Measurements from ENCODE around the gene KAT2B. TPM values are rescaled to one million over a fixed set of nuclear protein-coding genes. Genes with fewer than 3 reads are reported as not detected.

Gene KAT2B
- total RNA-seq, 1 experiment from 2014 or later, result 4.6 TPM

GRCh38 chr3:20110826-20111225 is 70.6 kb downstream of the KAT2B start:
- ChIA-PET POLR2A (ENCODE audit: low non-redundant PET) (no interaction called here), CTCF (no interaction called here)
- H3K4me3 ChIP-seq (ENCODE audit: low read depth, low read length, poor library complexity, severe bottlenecking), result no peak overlapping the region
- no peak overlapping the region for H3K27ac ChIP-seq (ENCODE audit: low read depth, low read length, poor library complexity, severe bottlenecking)
- intact Hi-C loops (cut with micrococcal nuclease; ENCODE audit: unreplicated experiment), result no loop called here
- H3K36me3 ChIP-seq (ENCODE audit: insufficient read depth, low read length, poor library complexity, severe bottlenecking), result no peaks in the 10 kb centered on the region
- DNase-seq (ENCODE audit: low spot score), result no peak
- TF ChIP-seq EZH2 (IDR thresholded peaks at IDR 0.05; ENCODE audit: borderline replicate concordance, low read depth, low read length, poor library complexity, severe bottlenecking), result no peak
- TF ChIP-seq, protein P1, sequence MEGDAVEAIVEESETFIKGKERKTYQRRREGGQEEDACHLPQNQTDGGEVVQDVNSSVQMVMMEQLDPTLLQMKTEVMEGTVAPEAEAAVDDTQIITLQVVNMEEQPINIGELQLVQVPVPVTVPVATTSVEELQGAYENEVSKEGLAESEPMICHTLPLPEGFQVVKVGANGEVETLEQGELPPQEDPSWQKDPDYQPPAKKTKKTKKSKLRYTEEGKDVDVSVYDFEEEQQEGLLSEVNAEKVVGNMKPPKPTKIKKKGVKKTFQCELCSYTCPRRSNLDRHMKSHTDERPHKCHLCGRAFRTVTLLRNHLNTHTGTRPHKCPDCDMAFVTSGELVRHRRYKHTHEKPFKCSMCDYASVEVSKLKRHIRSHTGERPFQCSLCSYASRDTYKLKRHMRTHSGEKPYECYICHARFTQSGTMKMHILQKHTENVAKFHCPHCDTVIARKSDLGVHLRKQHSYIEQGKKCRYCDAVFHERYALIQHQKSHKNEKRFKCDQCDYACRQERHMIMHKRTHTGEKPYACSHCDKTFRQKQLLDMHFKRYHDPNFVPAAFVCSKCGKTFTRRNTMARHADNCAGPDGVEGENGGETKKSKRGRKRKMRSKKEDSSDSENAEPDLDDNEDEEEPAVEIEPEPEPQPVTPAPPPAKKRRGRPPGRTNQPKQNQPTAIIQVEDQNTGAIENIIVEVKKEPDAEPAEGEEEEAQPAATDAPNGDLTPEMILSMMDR (conservative IDR thresholded peaks at IDR 0.05; ENCODE audit: low read depth, low read length), result no peak
- no peaks in the 10 kb centered on the region for H3K27me3 ChIP-seq (replicated peaks; ENCODE audit: insufficient read depth, low read depth, low read length, poor library complexity)
- no TSS peak for BruUV-seq (replicated peaks)
- H3K9me3 ChIP-seq (ENCODE audit: low read depth, low read length, poor library complexity, severe bottlenecking), result no peaks in the 10 kb centered on the region
- H3K4me1 ChIP-seq (ENCODE audit: insufficient read depth, low read length, poor library complexity, severe bottlenecking), result no peaks in the 10 kb centered on the region

GRCh38 chr3:20111836-20112235 is 71.6 kb downstream of the KAT2B start:
- no peak for DNase-seq (ENCODE audit: low spot score)
- Histone ChIP-seq H3K36me3 (ENCODE audit: insufficient read depth, low read length, poor library complexity, severe bottlenecking) (no peaks in the 10 kb centered on the region), H3K27ac (ENCODE audit: low read depth, low read length, poor library complexity, severe bottlenecking) (no peak overlapping the region), H3K9me3 (ENCODE audit: low read depth, low read length, poor library complexity, severe bottlenecking) (no peaks in the 10 kb centered on the region), H3K4me3 (ENCODE audit: low read depth, low read length, poor library complexity, severe bottlenecking) (no peak overlapping the region), H3K4me1 (ENCODE audit: insufficient read depth, low read length, poor library complexity, severe bottlenecking) (no peaks in the 10 kb centered on the region), H3K27me3 (replicated peaks; ENCODE audit: insufficient read depth, low read depth, low read length, poor library complexity) (no peaks in the 10 kb centered on the region)
- intact Hi-C loops (cut with micrococcal nuclease; ENCODE audit: unreplicated experiment), result no loop called here
- no TSS peak for BruUV-seq (replicated peaks)
- CTCF ChIA-PET, result no interaction called here
- no peak for TF ChIP-seq EZH2 (IDR thresholded peaks at IDR 0.05; ENCODE audit: borderline replicate concordance, low read depth, low read length, poor library complexity, severe bottlenecking)
- TF ChIP-seq, protein P1 (conservative IDR thresholded peaks at IDR 0.05; ENCODE audit: low read depth, low read length), result no peak
- POLR2A ChIA-PET (ENCODE audit: low non-redundant PET), result no interaction called here

DNA sequence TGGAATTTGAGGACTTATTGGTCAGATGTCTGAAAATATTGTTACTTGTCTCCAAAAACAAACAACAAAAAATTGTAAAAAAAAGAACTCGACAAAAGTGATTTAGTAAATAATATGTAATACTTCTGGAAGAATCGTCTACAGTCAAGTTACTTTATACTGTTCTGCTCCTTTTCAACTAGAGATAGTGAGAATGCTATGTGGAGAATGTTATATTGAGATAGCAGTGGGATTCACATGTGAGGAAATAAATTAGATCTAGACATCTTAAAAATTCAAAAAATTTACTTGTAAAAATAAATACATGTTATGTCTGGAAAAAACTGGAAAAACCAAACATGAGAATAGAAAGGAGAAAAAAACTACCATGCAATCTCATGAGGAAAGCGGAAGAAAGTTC is 80.8 kb downstream of the KAT2B start:
- intact Hi-C loops (cut with micrococcal nuclease; ENCODE audit: unreplicated experiment), result no loop called here

More for the DNA sequence above, 80.8 kb downstream of the KAT2B start:
- Histone ChIP-seq H3K36me3 (ENCODE audit: insufficient read depth, low read length, poor library complexity, severe bottlenecking) (no peaks in the 10 kb centered on the region), H3K4me3 (ENCODE audit: low read depth, low read length, poor library complexity, severe bottlenecking) (no peak overlapping the region), H3K27me3 (replicated peaks; ENCODE audit: insufficient read depth, low read depth, low read length, poor library complexity) (no peaks in the 10 kb centered on the region), H3K4me1 (ENCODE audit: insufficient read depth, low read length, poor library complexity, severe bottlenecking) (no peaks in the 10 kb centered on the region), H3K9me3 (ENCODE audit: low read depth, low read length, poor library complexity, severe bottlenecking) (no peaks in the 10 kb centered on the region), H3K27ac (ENCODE audit: low read depth, low read length, poor library complexity, severe bottlenecking) (no peak overlapping the region)
- POLR2A ChIA-PET (ENCODE audit: low non-redundant PET), result no interaction called here
- TF ChIP-seq, protein P1 (conservative IDR thresholded peaks at IDR 0.05; ENCODE audit: low read depth, low read length), result no peak
- no peak for TF ChIP-seq EZH2 (IDR thresholded peaks at IDR 0.05; ENCODE audit: borderline replicate concordance, low read depth, low read length, poor library complexity, severe bottlenecking)
- no TSS peak for BruUV-seq (replicated peaks)
- CTCF ChIA-PET, result no interaction called here
- DNase-seq (ENCODE audit: low spot score), result no peak
